Astrocyte (in vitro differentiated cells and primary cell): ENCODE results near the gene ATF6. TPM values are rescaled to one million over a fixed set of nuclear protein-coding genes. Genes with fewer than 3 reads are reported as not detected.

Source experiments
- DNase-seq: peaks from one replicate; pipeline ENCODE4 v3.0.0-alpha.2; 2010; ENCODE audit warnings: low read depth
- FAIRE-seq: peaks from 2 replicates; lab custom pipeline; 2011; peaks lifted over from hg19 to GRCh38; lab: Jason Lieb, UNC
- H2AFZ ChIP-seq: 2 replicates; pipeline ENCODE4 v1.6.0; 2012; ENCODE audit warnings: low read depth, low read length, inconsistent platforms
- H3K27ac ChIP-seq: 2 replicates; pipeline ENCODE4 v1.5.1; 2011; ENCODE audit warnings: low read depth, low read length, inconsistent platforms
- H3K27me3 ChIP-seq: 2 replicates; pipeline ENCODE4 v1.6.0; 2011; ENCODE audit warnings: low read length, inconsistent platforms; ENCODE audit not compliant: insufficient read depth
- H3K36me3 ChIP-seq: 2 replicates; pipeline ENCODE4 v1.5.1; 2011; ENCODE audit warnings: low read length, inconsistent platforms; ENCODE audit not compliant: insufficient read depth
- H3K4me1 ChIP-seq: 2 replicates; pipeline ENCODE4 v1.5.1; 2011; ENCODE audit warnings: low read length, inconsistent platforms; ENCODE audit not compliant: insufficient read depth
- H3K4me2 ChIP-seq: 2 replicates; pipeline ENCODE4 v1.6.0; 2012; ENCODE audit warnings: low read length, inconsistent platforms
- H3K4me3 ChIP-seq: 2 replicates; pipeline ENCODE4 v1.5.1; 2011; ENCODE audit warnings: low read depth, mild to moderate bottlenecking, low read length, inconsistent platforms; ENCODE audit not compliant: insufficient read depth
- H3K79me2 ChIP-seq: 2 replicates; pipeline ENCODE4 v1.6.0; 2012; ENCODE audit warnings: mild to moderate bottlenecking, low read length, inconsistent platforms; ENCODE audit not compliant: insufficient read depth
- H3K9ac ChIP-seq: 2 replicates; pipeline ENCODE4 v1.6.0; 2012; ENCODE audit warnings: mild to moderate bottlenecking, low read length, inconsistent platforms
- H3K9me3 ChIP-seq: 2 replicates; pipeline ENCODE4 v1.5.1; 2012; ENCODE audit warnings: low read depth, mild to moderate bottlenecking, low read length, inconsistent platforms; ENCODE audit not compliant: insufficient read depth
- H4K20me1 ChIP-seq: 2 replicates; pipeline ENCODE4 v1.6.0; 2012; ENCODE audit warnings: low read length, inconsistent platforms; ENCODE audit not compliant: insufficient read depth
- H3K27ac Mint-ChIP-seq: one replicate; pipeline ENCODE4 v1.8.0; 2021; ENCODE audit warnings: mild to moderate bottlenecking, mixed read lengths; ENCODE audit not compliant: unreplicated experiment
- H3K27me3 Mint-ChIP-seq: one replicate; pipeline ENCODE4 v1.8.0; 2021; ENCODE audit warnings: low read depth, mixed read lengths; ENCODE audit not compliant: unreplicated experiment
- H3K36me3 Mint-ChIP-seq: one replicate; pipeline ENCODE4 v1.8.0; 2021; ENCODE audit warnings: low read depth, mixed read lengths; ENCODE audit not compliant: unreplicated experiment
- H3K4me1 Mint-ChIP-seq: one replicate; pipeline ENCODE4 v1.8.0; 2021; ENCODE audit warnings: low read depth, mixed read lengths; ENCODE audit not compliant: unreplicated experiment
- H3K4me3 Mint-ChIP-seq: one replicate; pipeline ENCODE4 v1.8.0; 2021; ENCODE audit warnings: mild to moderate bottlenecking, moderate library complexity, mixed read lengths; ENCODE audit not compliant: unreplicated experiment
- H3K9me3 Mint-ChIP-seq: one replicate; pipeline ENCODE4 v1.8.0; 2021; ENCODE audit warnings: mild to moderate bottlenecking, mixed read lengths; ENCODE audit not compliant: unreplicated experiment
- EZH2 ChIP-seq: IDR thresholded peaks from 2 replicates; pipeline ENCODE4 v1.6.1; 2012; ENCODE audit warnings: mild to moderate bottlenecking, low read length, inconsistent platforms; ENCODE audit not compliant: insufficient read depth
- total RNA-seq: library from RNA; stranded (reverse); gene quantifications from 2 replicates; pipeline ENCODE4 v1.2.1, GENCODE V29; 2021
- TF ChIP-seq, protein P1 (sequence below): IDR thresholded peaks from 2 replicates; pipeline ENCODE4 v1.5.1; 2011; ENCODE audit warnings: low read depth, mild to moderate bottlenecking, inconsistent platforms, low read length, moderate library complexity; ENCODE audit not compliant: insufficient read depth

ATF6 gene
- total RNA-seq, 1 donor from 2014 or later: 25.4 TPM

DNA sequence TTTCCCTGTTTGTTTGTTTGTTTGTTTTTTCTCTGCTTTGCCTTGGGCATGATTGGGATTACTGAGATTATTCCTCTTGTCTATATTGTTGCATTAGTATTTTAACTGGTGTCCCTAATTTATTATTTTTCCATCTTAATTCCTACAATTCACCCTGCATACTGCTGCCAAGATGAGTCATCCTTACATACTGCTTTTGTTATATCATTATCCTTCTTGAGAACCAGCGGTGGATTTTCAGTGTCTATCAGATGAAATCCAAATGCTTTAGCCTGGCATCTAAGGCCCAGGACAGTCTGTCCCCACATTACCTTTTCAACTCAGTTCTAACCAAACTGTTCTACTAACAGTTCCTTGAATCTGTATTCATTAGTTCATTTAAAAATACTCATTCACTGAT is 155.9 kb downstream of the ATF6 start:
- H3K9ac ChIP-seq: peak overlapping the region; percentile 22
- Mint-ChIP-seq H3K36me3 (no peaks in the 10 kb centered on the region), H3K9me3 (peaks cover 2% of the 10 kb centered on the region), H3K27me3 (no peaks in the 10 kb centered on the region), H3K4me1 (peaks cover 16% of the 10 kb centered on the region), H3K4me3 (no peak overlapping the region), H3K27ac (peak overlapping the region; percentile 29)
- TF ChIP-seq, protein P1, sequence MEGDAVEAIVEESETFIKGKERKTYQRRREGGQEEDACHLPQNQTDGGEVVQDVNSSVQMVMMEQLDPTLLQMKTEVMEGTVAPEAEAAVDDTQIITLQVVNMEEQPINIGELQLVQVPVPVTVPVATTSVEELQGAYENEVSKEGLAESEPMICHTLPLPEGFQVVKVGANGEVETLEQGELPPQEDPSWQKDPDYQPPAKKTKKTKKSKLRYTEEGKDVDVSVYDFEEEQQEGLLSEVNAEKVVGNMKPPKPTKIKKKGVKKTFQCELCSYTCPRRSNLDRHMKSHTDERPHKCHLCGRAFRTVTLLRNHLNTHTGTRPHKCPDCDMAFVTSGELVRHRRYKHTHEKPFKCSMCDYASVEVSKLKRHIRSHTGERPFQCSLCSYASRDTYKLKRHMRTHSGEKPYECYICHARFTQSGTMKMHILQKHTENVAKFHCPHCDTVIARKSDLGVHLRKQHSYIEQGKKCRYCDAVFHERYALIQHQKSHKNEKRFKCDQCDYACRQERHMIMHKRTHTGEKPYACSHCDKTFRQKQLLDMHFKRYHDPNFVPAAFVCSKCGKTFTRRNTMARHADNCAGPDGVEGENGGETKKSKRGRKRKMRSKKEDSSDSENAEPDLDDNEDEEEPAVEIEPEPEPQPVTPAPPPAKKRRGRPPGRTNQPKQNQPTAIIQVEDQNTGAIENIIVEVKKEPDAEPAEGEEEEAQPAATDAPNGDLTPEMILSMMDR: no peak
- no peak for TF ChIP-seq EZH2
- peak overlapping the region; percentile 28 for H3K4me2 ChIP-seq
- no peak for FAIRE-seq
- no peaks in the 10 kb centered on the region for H4K20me1 ChIP-seq
- no peaks in the 10 kb centered on the region for H3K36me3 ChIP-seq
- peaks cover 21% of the 10 kb centered on the region for H3K4me1 ChIP-seq
- H3K79me2 ChIP-seq: no peaks in the 10 kb centered on the region
- H3K27ac ChIP-seq: peak overlapping the region; percentile 55
- H3K9me3 ChIP-seq: no peaks in the 10 kb centered on the region
- H2AFZ ChIP-seq: no peak overlapping the region
- no peaks in the 10 kb centered on the region for H3K27me3 ChIP-seq
- H3K4me3 ChIP-seq: no peak overlapping the region
- peak; percentile 66 for DNase-seq

DNA sequence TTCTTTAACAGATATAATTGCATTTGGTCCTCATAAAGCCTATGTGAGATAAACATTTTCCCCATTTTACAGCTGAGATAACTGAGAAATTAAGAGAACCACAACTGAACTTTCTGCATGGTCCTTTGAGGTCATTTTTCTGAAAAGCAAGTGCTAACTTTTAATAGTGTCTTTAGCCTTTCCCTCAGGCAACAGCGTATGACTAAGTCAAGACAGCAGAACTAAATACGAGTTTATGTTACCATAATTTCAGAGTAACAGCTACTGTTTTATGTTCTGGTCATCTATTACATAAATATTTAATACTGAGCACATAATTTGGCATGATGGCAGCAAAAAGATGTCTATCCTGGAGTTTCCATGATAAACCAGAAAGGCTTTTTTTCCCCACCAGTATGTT is 161.9 kb downstream of the ATF6 start:
- Mint-ChIP-seq H3K27ac (no peak overlapping the region), H3K4me1 (peaks cover 6% of the 10 kb centered on the region), H3K4me3 (no peak overlapping the region), H3K36me3 (peaks cover 1% of the 10 kb centered on the region), H3K27me3 (no peaks in the 10 kb centered on the region), H3K9me3 (no peaks in the 10 kb centered on the region)
- no peak overlapping the region for H2AFZ ChIP-seq
- no peaks in the 10 kb centered on the region for H3K79me2 ChIP-seq
- no peak overlapping the region for H3K9ac ChIP-seq
- TF ChIP-seq, protein P1: no peak
- TF ChIP-seq EZH2: no peak
- H3K27ac ChIP-seq: no peak overlapping the region
- no peak for FAIRE-seq
- no peaks in the 10 kb centered on the region for H3K36me3 ChIP-seq
- H4K20me1 ChIP-seq: no peaks in the 10 kb centered on the region
- H3K9me3 ChIP-seq: no peaks in the 10 kb centered on the region
- no peaks in the 10 kb centered on the region for H3K27me3 ChIP-seq
- no peak for DNase-seq
- H3K4me2 ChIP-seq: no peak overlapping the region
- peaks cover 15% of the 10 kb centered on the region for H3K4me1 ChIP-seq
- no peak overlapping the region for H3K4me3 ChIP-seq

DNA sequence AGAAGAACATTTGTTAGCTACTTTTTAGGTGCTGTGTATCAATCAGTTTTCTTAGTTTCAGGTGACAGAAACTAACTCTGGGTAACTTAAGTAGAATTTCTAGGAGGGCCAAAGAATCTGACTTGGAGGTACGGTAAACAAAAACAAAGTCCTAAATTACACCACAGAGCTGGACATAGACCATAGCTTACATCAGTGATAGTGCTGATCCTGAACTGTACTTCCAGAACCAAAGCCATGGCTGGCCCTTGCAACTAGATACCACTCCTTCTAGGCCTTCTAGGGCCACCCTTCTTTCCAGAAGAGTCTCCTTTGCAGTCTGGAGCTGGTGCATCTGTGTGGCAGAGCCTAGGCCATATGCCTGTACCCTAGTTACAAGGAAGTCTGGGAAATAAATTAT is 163.0 kb downstream of the ATF6 start:
- Mint-ChIP-seq H3K27ac (no peak overlapping the region), H3K4me3 (no peak overlapping the region), H3K9me3 (no peaks in the 10 kb centered on the region), H3K4me1 (peaks cover 9% of the 10 kb centered on the region), H3K27me3 (no peaks in the 10 kb centered on the region), H3K36me3 (peaks cover 1% of the 10 kb centered on the region)
- H3K4me2 ChIP-seq: no peak overlapping the region
- H3K4me1 ChIP-seq: peaks cover 15% of the 10 kb centered on the region
- no peak for DNase-seq
- FAIRE-seq: no peak
- H3K27ac ChIP-seq: peak overlapping the region; percentile 82
- H3K79me2 ChIP-seq: no peaks in the 10 kb centered on the region
- H3K9me3 ChIP-seq: no peaks in the 10 kb centered on the region
- no peak for TF ChIP-seq EZH2
- TF ChIP-seq, protein P1: no peak
- no peak overlapping the region for H3K4me3 ChIP-seq
- no peaks in the 10 kb centered on the region for H4K20me1 ChIP-seq
- H3K36me3 ChIP-seq: no peaks in the 10 kb centered on the region
- no peak overlapping the region for H3K9ac ChIP-seq
- H2AFZ ChIP-seq: no peak overlapping the region
- H3K27me3 ChIP-seq: no peaks in the 10 kb centered on the region
